HepG2 (cell line): Measurements from ENCODE around the gene ZSCAN20.

Experiments
- HES4 ChIP-seq: sonication (generic); formaldehyde crosslinking; IDR thresholded peaks from 2 replicates; pipeline ENCODE4 v1.9.0; 2021; ENCODE audit warnings: mild to moderate bottlenecking, missing genetic modification reagents, borderline replicate concordance
- HNRNPH1 ChIP-seq: fragments of 200-400 bp; formaldehyde crosslinking; optimal IDR thresholded peaks from 2 replicates; pipeline ENCODE3; 2017; ENCODE audit warnings: mild to moderate bottlenecking, low read depth, low read length
- RBAK ChIP-seq: sonication (generic); formaldehyde crosslinking; IDR thresholded peaks from 2 replicates; pipeline ENCODE4 v1.5.1; 2020; ENCODE audit warnings: mild to moderate bottlenecking, missing genetic modification reagents
- ZNF710 ChIP-seq: sonication (generic); formaldehyde crosslinking; IDR thresholded peaks from 2 replicates; pipeline ENCODE4 v1.5.0; 2020; ENCODE audit warnings: mild to moderate bottlenecking, missing genetic modification reagents, borderline replicate concordance
- ZSCAN31 ChIP-seq: sonication (generic); formaldehyde crosslinking; IDR thresholded peaks from 2 replicates; pipeline ENCODE4 v1.5.0; 2020; ENCODE audit warnings: low read depth, mild to moderate bottlenecking, missing genetic modification reagents

- no peak for TF ChIP-seq RBAK (CRISPR knock-in tag)
- TF ChIP-seq HES4 (CRISPR knock-in tag): no peak
- TF ChIP-seq ZSCAN31 (CRISPR knock-in tag): no peak
- no peak for TF ChIP-seq HNRNPH1
- no peak for TF ChIP-seq ZNF710
Observed at GRCh38 chr1:33424610-33425009, 47.8 kb upstream of the ZSCAN20 start.
